GM19395 (cell line): Measurements from ENCODE around the gene HAAO.

Experiments
- ATAC-seq: cut with Tn5 transposase; IDR thresholded peaks from one replicate; pipeline ENCODE4 v1.9.1; 2021; ENCODE audit warnings: mild to moderate bottlenecking, moderate library complexity; ENCODE audit not compliant: unreplicated experiment

The HAAO gene

GRCh38 chr2:42794271-42795046 lies 2.1 kb upstream of the HAAO start:
- no peak for ATAC-seq

- peak; percentile 3 for ATAC-seq
These were observed 1.2 kb upstream of the HAAO start for GRCh38 chr2:42793334-42794270.

GRCh38 chr2:42792087-42792582 lies 248 bp downstream of the HAAO start:
- peak; percentile 25 for ATAC-seq

- ATAC-seq: no peak
These were observed 777 bp downstream of the HAAO start for GRCh38 chr2:42791606-42792005.

GRCh38 chr2:42789751-42790150 lies 2.6 kb downstream of the HAAO start:
- no peak for ATAC-seq

- ATAC-seq: no peak
These were observed 3.5 kb downstream of the HAAO start for GRCh38 chr2:42788882-42789281.

- ATAC-seq: no peak
These were observed 3.9 kb downstream of the HAAO start for GRCh38 chr2:42788478-42788793.

GRCh38 chr2:42787788-42788477 lies 4.5 kb downstream of the HAAO start:
- no peak for ATAC-seq

GRCh38 chr2:42787424-42787787 lies 5.0 kb downstream of the HAAO start:
- ATAC-seq: no peak

GRCh38 chr2:42786561-42787345 lies 5.6 kb downstream of the HAAO start:
- no peak for ATAC-seq

- no peak for ATAC-seq
These were observed 8.0 kb downstream of the HAAO start for GRCh38 chr2:42784204-42784880.

- no peak for ATAC-seq
These were observed 8.9 kb downstream of the HAAO start for GRCh38 chr2:42783511-42783910.

GRCh38 chr2:42781181-42781580 lies 11.2 kb downstream of the HAAO start:
- ATAC-seq: no peak

- ATAC-seq: no peak
These were observed 14.2 kb downstream of the HAAO start for GRCh38 chr2:42777883-42778805.

- no peak for ATAC-seq
These were observed 16.6 kb downstream of the HAAO start for GRCh38 chr2:42775810-42776209.

- ATAC-seq: peak; percentile 54
These were observed 17.2 kb downstream of the HAAO start for GRCh38 chr2:42775186-42775585.

GRCh38 chr2:42771546-42772153 lies 20.7 kb downstream of the HAAO start:
- ATAC-seq: no peak

GRCh38 chr2:42770288-42771131 lies 21.9 kb downstream of the HAAO start:
- ATAC-seq: peak; percentile 58
